Measurements from ENCODE around the gene ING3.

The ING3 gene

DNA sequence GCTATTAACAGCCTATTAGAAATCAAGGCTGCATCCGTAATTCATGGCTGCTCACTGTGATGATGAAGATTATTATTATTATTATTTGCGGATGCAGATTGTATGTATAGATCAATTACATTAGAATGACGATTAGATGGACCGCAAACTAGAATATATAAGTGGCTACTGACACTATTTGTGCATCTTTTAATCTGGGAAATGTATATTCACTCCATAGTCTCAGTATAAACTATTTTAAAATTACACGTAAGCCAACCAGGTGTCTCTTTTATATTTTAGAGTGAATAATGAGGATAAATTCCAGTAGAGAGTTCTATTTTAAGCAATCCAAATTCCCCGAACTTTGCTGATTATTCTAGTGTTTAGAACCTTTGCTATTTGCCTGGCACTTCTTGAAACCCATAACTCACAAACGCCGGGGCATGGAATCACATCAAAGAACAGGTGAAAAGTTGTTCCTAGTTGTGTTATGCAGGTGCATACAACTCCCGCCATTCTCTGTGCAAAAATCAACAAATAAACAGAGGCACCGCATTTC lies 509 bp upstream of the ING3 start (continued):
- TF ChIP-seq REST (tag by site-specific recombination; IDR thresholded peaks at IDR 0.05) (no peak), ZNF501 (tag by site-specific recombination; IDR thresholded peaks at IDR 0.05) (0 out of 2 replicates have a peak, but pooled peaks have one; percentile 14), KLF10 (tag by site-specific recombination; IDR thresholded peaks at IDR 0.05) (peak; percentile 1; the same call in 1 of the 2 replicates), ZNF391 (tag by site-specific recombination; IDR thresholded peaks at IDR 0.05; ENCODE audit: borderline replicate concordance, low read depth) (no peak), ZNF24 (tag by site-specific recombination; IDR thresholded peaks at IDR 0.05) (no peak), ZBTB8A (tag by site-specific recombination; IDR thresholded peaks at IDR 0.05) (no peak), ZNF792 (tag by site-specific recombination; IDR thresholded peaks at IDR 0.05) (no peak), ZNF677 (tag by site-specific recombination; IDR thresholded peaks at IDR 0.05) (no peak), ZNF558 (tag by site-specific recombination; IDR thresholded peaks at IDR 0.05) (no peak), ZNF362 (tag by site-specific recombination; IDR thresholded peaks at IDR 0.05) (no peak), PRDM4 (tag by site-specific recombination; IDR thresholded peaks at IDR 0.05) (peak; percentile 61; the same call in 1 of the 2 replicates), GLIS1 (tag by site-specific recombination; IDR thresholded peaks at IDR 0.05) (no peak), EGR2 (tag by site-specific recombination; IDR thresholded peaks at IDR 0.05; ENCODE audit: low read depth) (no peak), ZNF785 (tag by site-specific recombination; IDR thresholded peaks at IDR 0.05) (no peak), ZNF654 (tag by site-specific recombination; IDR thresholded peaks at IDR 0.05; ENCODE audit: low read depth) (no peak), ZNF157 (tag by site-specific recombination; IDR thresholded peaks at IDR 0.05) (no peak), ZNF366 (tag by site-specific recombination; conservative IDR thresholded peaks at IDR 0.05) (peak; percentile 74), ZNF311 (tag by site-specific recombination; IDR thresholded peaks at IDR 0.05; ENCODE audit: borderline replicate concordance) (no peak), ZNF10 (tag by site-specific recombination; IDR thresholded peaks at IDR 0.05) (no peak), ZNF214 (tag by site-specific recombination; IDR thresholded peaks at IDR 0.05; ENCODE audit: borderline replicate concordance) (no peak), ZNF335 (tag by site-specific recombination; conservative IDR thresholded peaks at IDR 0.05) (peak; percentile 86), ZNF155 (tag by site-specific recombination; IDR thresholded peaks at IDR 0.05) (no peak), ZNF133 (tag by site-specific recombination; IDR thresholded peaks at IDR 0.05) (no peak), ZNF660 (tag by site-specific recombination; IDR thresholded peaks at IDR 0.05) (0 out of 2 replicates have a peak, but pooled peaks have one; percentile 7)
- TF ChIP-seq, protein P1, sequence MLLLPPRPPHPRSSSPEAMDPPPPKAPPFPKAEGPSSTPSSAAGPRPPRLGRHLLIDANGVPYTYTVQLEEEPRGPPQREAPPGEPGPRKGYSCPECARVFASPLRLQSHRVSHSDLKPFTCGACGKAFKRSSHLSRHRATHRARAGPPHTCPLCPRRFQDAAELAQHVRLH (tag by site-specific recombination; IDR thresholded peaks at IDR 0.05): no peak
- TF ChIP-seq, protein P2, sequence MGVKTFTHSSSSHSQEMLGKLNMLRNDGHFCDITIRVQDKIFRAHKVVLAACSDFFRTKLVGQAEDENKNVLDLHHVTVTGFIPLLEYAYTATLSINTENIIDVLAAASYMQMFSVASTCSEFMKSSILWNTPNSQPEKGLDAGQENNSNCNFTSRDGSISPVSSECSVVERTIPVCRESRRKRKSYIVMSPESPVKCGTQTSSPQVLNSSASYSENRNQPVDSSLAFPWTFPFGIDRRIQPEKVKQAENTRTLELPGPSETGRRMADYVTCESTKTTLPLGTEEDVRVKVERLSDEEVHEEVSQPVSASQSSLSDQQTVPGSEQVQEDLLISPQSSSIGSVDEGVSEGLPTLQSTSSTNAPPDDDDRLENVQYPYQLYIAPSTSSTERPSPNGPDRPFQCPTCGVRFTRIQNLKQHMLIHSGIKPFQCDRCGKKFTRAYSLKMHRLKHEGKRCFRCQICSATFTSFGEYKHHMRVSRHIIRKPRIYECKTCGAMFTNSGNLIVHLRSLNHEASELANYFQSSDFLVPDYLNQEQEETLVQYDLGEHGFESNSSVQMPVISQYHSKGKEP (tag by site-specific recombination; IDR thresholded peaks at IDR 0.05): 0 out of 2 replicates have a peak, but pooled peaks have one; percentile 26
- TF ChIP-seq, protein P3, sequence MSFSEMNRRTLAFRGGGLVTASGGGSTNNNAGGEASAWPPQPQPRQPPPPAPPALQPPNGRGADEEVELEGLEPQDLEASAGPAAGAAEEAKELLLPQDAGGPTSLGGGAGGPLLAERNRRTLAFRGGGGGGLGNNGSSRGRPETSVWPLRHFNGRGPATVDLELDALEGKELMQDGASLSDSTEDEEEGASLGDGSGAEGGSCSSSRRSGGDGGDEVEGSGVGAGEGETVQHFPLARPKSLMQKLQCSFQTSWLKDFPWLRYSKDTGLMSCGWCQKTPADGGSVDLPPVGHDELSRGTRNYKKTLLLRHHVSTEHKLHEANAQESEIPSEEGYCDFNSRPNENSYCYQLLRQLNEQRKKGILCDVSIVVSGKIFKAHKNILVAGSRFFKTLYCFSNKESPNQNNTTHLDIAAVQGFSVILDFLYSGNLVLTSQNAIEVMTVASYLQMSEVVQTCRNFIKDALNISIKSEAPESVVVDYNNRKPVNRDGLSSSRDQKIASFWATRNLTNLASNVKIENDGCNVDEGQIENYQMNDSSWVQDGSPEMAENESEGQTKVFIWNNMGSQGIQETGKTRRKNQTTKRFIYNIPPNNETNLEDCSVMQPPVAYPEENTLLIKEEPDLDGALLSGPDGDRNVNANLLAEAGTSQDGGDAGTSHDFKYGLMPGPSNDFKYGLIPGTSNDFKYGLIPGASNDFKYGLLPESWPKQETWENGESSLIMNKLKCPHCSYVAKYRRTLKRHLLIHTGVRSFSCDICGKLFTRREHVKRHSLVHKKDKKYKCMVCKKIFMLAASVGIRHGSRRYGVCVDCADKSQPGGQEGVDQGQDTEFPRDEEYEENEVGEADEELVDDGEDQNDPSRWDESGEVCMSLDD (tag by site-specific recombination; IDR thresholded peaks at IDR 0.05): no peak
